ENCODE results near the gene PER3. TPM values are rescaled to one million over a fixed set of nuclear protein-coding genes. Genes with fewer than 3 reads are reported as not detected.

PER3 gene
- total RNA-seq, 4 donors from 2014 or later: 11.9 to 39.2 (median 24.4) TPM

GRCh38 chr1:7786795-7787194 lies 2.7 kb downstream of the PER3 start:
- no peak for TF ChIP-seq CTCF (IDR thresholded peaks at IDR 0.05; ENCODE audit: low read depth)

DNA sequence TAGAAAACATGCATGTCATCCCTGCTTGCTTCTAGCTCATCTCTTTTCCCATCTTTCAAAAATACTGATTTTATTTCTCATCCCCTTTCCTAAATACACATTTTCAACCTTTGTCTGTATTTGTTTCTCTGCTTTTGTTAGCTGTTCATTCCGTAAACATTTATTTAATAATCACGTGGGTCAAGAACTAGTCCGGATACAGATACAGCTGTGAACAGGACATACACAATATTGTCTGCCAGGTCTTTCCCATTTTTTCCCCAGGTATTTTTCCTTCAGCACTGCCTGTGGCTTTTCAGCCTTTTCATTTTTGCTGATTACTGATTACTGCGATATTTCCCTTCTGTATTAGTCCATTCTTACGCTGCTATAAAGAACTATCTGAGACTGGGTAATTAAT lies 5.7 kb downstream of the PER3 start:
- TF ChIP-seq CTCF (IDR thresholded peaks at IDR 0.05; ENCODE audit: low read depth): no peak

DNA sequence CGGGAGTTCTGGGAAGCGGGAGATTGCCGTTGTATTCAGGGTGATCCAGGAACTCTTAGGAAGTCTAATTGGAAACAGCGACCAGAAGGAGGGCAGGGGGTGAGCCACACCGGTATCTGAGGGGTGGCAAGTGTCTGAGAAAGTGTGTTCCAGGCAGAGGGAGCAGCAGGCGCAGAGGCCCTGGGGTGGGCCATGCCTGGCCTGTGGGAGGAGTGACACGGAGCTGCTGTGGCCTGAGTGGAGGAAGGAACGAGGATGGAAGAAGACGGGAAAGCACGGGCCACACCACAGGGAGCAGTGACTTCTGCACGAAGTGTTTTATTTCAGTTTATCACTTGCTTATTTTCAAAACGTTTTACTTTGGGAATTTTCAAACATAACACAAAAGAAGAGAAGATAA lies 11.3 kb downstream of the PER3 start:
- TF ChIP-seq CTCF (IDR thresholded peaks at IDR 0.05; ENCODE audit: low read depth): no peak

GRCh38 chr1:7805460-7805859 lies 21.4 kb downstream of the PER3 start:
- no peak for TF ChIP-seq CTCF (IDR thresholded peaks at IDR 0.05; ENCODE audit: low read depth)

- no peak for TF ChIP-seq CTCF (IDR thresholded peaks at IDR 0.05; ENCODE audit: low read depth)
These were observed 24.3 kb downstream of the PER3 start for GRCh38 chr1:7808253-7808844.

DNA sequence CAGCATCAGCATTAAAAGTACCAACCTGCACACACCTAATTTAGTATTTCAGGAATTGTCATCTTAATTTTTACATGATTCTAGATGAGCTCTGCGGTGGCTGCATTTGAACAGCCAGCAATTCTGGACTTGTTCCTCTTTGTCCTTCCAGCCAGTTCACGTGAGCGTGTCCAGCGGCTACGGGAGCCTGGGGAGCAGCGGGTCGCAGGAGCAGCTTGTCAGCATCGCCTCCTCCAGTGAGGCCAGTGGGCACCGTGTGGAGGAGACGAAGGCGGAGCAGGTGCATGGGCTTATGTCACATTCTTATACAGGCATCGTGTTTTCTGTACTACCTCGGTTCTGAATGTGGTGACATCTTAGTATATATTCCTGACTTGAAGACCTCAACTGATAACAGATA lies 25.7 kb downstream of the PER3 start:
- TF ChIP-seq CTCF (IDR thresholded peaks at IDR 0.05; ENCODE audit: low read depth): no peak

DNA sequence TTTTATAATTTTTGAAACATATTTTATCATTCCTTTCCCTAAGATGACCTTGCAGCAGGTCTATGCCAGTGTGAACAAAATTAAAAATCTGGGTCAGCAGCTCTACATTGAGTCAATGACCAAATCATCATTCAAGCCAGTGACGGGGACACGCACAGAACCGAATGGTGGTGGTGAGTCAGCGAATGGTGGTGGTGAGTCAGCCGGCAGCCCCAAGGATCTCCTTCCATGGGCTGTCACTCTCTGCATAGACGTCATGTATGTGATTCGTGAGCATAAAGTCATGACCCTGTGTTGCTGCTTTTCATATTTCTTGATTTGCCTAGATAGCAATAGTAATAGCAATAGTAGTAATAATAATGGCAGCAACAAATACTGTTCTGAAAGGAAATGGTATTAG lies 26.3 kb downstream of the PER3 start:
- TF ChIP-seq CTCF (IDR thresholded peaks at IDR 0.05; ENCODE audit: low read depth): no peak

All from subcutaneous adipose tissue (tissue), 4 donors.